Vagina (tissue), 2 donors: ENCODE measurements around the gene AGO4. TPM values are rescaled to one million over a fixed set of nuclear protein-coding genes. Genes with fewer than 3 reads are reported as not detected.

Experiments used
- DNase-seq, 2 donors: peaks; one replicate each; pipeline ENCODE4 v3.0.0-alpha.2; 2017; ENCODE audit errors: extremely low spot score in 2 of 2
- H3K27ac ChIP-seq: fragments of 200-600 bp; sonication (generic); one replicate; pipeline ENCODE4 v1.5.1; 2019
- H3K27me3 ChIP-seq: fragments of 200-600 bp; sonication (generic); one replicate; pipeline ENCODE4 v1.5.1; 2019
- H3K36me3 ChIP-seq, 2 donors: fragments of 200-600 bp; sonication (generic); one replicate each; pipeline ENCODE4 v1.5.1; 2017 to 2019
- H3K4me1 ChIP-seq: fragments of 200-600 bp; sonication (generic); one replicate; pipeline ENCODE4 v1.5.1; 2019
- H3K4me3 ChIP-seq, 2 donors: fragments of 200-600 bp; sonication (generic); 1 replicate in 1 of 2; 2 replicates in 1 of 2; pipeline ENCODE4 v1.5.1; 2016 to 2019
- H3K9me3 ChIP-seq: fragments of 200-600 bp; sonication (generic); one replicate; pipeline ENCODE4 v1.5.1; 2019
- POLR2A ChIP-seq, 2 donors: fragments of 450-650 bp; IDR thresholded peaks; one replicate each; pipeline ENCODE4 v1.6.1; 2017; ENCODE audit warnings: antibody characterized with exemption in 2 of 2, mild to moderate bottlenecking in 2 of 2, moderate library complexity in 2 of 2
- POLR2AphosphoS5 ChIP-seq, 2 donors: sonication (generic); formaldehyde crosslinking; IDR thresholded peaks; one replicate each; pipeline ENCODE4 v1.9.0; 2017; ENCODE audit warnings: antibody characterized with exemption in 2 of 2, mild to moderate bottlenecking in 2 of 2, low read depth in 1 of 2; ENCODE audit not compliant: insufficient read depth in 1 of 2
- intact Hi-C: fragments of 100-400 bp; cut with DNase I; formaldehyde crosslinking; loops from one replicate; pipeline ENCODE4 v1.15.1; 2023
- total RNA-seq: library from RNA; depleted of rRNA; stranded (reverse); fragments of >200 nt; gene quantifications from one replicate; pipeline ENCODE4 v1.2.3, GENCODE V29; 2016
- TF ChIP-seq, protein P1 (sequence below), 3 experiments: fragments of 450-650 bp in 2 of 3; fragments of 200-600 bp in 1 of 3; sonication (generic) in 1 of 3; IDR thresholded peaks; one replicate each; pipeline ENCODE4 v1.5.1; 2017 to 2019; ENCODE audit warnings: antibody characterized with exemption in 3 of 3, mild to moderate bottlenecking in 2 of 3, moderate library complexity in 2 of 3

Gene AGO4
- total RNA-seq, 1 donor from 2014 or later = 18.4 TPM

GRCh38 chr1:35850051-35850450 is 42.2 kb downstream of the AGO4 start:
- DNase-seq = no peak
- Histone ChIP-seq H3K27ac (peak overlapping the region; percentile 73), H3K27me3 (no peaks in the 10 kb centered on the region), H3K4me3 (no peak overlapping the region), H3K4me1 (peaks cover 23% of the 10 kb centered on the region), H3K36me3 (peaks cover 0 to 29% of the 10 kb centered on the region in 2 donors), H3K9me3 (no peaks in the 10 kb centered on the region)
- TF ChIP-seq POLR2A (IDR thresholded peaks at IDR 0.05) (no peak), POLR2AphosphoS5 (IDR thresholded peaks at IDR 0.05; ENCODE audit: insufficient read depth in 1 of 2, low read depth in 1 of 2) (no peak)
- TF ChIP-seq, protein P1, sequence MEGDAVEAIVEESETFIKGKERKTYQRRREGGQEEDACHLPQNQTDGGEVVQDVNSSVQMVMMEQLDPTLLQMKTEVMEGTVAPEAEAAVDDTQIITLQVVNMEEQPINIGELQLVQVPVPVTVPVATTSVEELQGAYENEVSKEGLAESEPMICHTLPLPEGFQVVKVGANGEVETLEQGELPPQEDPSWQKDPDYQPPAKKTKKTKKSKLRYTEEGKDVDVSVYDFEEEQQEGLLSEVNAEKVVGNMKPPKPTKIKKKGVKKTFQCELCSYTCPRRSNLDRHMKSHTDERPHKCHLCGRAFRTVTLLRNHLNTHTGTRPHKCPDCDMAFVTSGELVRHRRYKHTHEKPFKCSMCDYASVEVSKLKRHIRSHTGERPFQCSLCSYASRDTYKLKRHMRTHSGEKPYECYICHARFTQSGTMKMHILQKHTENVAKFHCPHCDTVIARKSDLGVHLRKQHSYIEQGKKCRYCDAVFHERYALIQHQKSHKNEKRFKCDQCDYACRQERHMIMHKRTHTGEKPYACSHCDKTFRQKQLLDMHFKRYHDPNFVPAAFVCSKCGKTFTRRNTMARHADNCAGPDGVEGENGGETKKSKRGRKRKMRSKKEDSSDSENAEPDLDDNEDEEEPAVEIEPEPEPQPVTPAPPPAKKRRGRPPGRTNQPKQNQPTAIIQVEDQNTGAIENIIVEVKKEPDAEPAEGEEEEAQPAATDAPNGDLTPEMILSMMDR (IDR thresholded peaks at IDR 0.05) = no peak
- intact Hi-C loops = no loop called here

- Histone ChIP-seq H3K4me3 (no peak overlapping the region), H3K9me3 (no peaks in the 10 kb centered on the region), H3K27ac (peak overlapping the region; percentile 73), H3K27me3 (no peaks in the 10 kb centered on the region), H3K4me1 (peaks cover 23% of the 10 kb centered on the region), H3K36me3 (peaks cover 0 to 32% of the 10 kb centered on the region in 2 donors)
- TF ChIP-seq, protein P1 (IDR thresholded peaks at IDR 0.05) = no peak
- no peak for TF ChIP-seq POLR2A (IDR thresholded peaks at IDR 0.05)
- no peak for TF ChIP-seq POLR2AphosphoS5 (IDR thresholded peaks at IDR 0.05; ENCODE audit: insufficient read depth in 1 of 2, low read depth in 1 of 2)
- intact Hi-C loops = no loop called here
- DNase-seq = no peak
These were observed 42.9 kb downstream of the AGO4 start for GRCh38 chr1:35850716-35851115.

GRCh38 chr1:35851132-35851869 is 43.5 kb downstream of the AGO4 start:
- Histone ChIP-seq H3K4me1 (peaks cover 23% of the 10 kb centered on the region), H3K36me3 (peaks cover 0 to 32% of the 10 kb centered on the region in 2 donors), H3K4me3 (no peak overlapping the region), H3K27me3 (no peaks in the 10 kb centered on the region), H3K9me3 (no peaks in the 10 kb centered on the region), H3K27ac (peak overlapping the region; percentile 73)
- intact Hi-C loops = no loop called here
- TF ChIP-seq, protein P1 (IDR thresholded peaks at IDR 0.05) = no peak
- TF ChIP-seq POLR2AphosphoS5 (IDR thresholded peaks at IDR 0.05; ENCODE audit: insufficient read depth in 1 of 2, low read depth in 1 of 2) = peak in 1 of 2 donors; percentile 27
- no peak for DNase-seq

- TF ChIP-seq, protein P1 (IDR thresholded peaks at IDR 0.05) = no peak
- no peak for TF ChIP-seq POLR2A (IDR thresholded peaks at IDR 0.05)
- no peak for TF ChIP-seq POLR2AphosphoS5 (IDR thresholded peaks at IDR 0.05; ENCODE audit: insufficient read depth in 1 of 2, low read depth in 1 of 2)
- Histone ChIP-seq H3K36me3 (peaks cover 0 to 32% of the 10 kb centered on the region in 2 donors), H3K4me1 (peaks cover 23% of the 10 kb centered on the region), H3K9me3 (no peaks in the 10 kb centered on the region), H3K27ac (peak overlapping the region; percentile 73), H3K4me3 (no peak overlapping the region), H3K27me3 (no peaks in the 10 kb centered on the region)
- DNase-seq = no peak
- intact Hi-C loops = no loop called here
These were observed 44.4 kb downstream of the AGO4 start for GRCh38 chr1:35852241-35852640.

- no peaks in the 10 kb centered on the region for H3K9me3 ChIP-seq
- peaks cover 20% of the 10 kb centered on the region for H3K4me1 ChIP-seq
- no peaks in the 10 kb centered on the region for H3K27me3 ChIP-seq
- no peak for DNase-seq
- TF ChIP-seq, protein P1 (IDR thresholded peaks at IDR 0.05) = no peak
- TF ChIP-seq POLR2AphosphoS5 (IDR thresholded peaks at IDR 0.05; ENCODE audit: insufficient read depth in 1 of 2, low read depth in 1 of 2) = no peak
- no peak for TF ChIP-seq POLR2A (IDR thresholded peaks at IDR 0.05)
- H3K36me3 ChIP-seq = peaks cover 0 to 32% of the 10 kb centered on the region in 2 donors
- intact Hi-C loops = no loop called here
- H3K4me3 ChIP-seq = no peak overlapping the region
- no peak overlapping the region for H3K27ac ChIP-seq
These were observed 47.3 kb downstream of the AGO4 start for GRCh38 chr1:35854989-35855700.
